ENCODE data around the gene MMD.
"Not testable (repeated sequence)": the region's sequence is repeated elsewhere in the genome, so short reads cannot be mapped to it uniquely, and the experiment has no call there.

DNA sequence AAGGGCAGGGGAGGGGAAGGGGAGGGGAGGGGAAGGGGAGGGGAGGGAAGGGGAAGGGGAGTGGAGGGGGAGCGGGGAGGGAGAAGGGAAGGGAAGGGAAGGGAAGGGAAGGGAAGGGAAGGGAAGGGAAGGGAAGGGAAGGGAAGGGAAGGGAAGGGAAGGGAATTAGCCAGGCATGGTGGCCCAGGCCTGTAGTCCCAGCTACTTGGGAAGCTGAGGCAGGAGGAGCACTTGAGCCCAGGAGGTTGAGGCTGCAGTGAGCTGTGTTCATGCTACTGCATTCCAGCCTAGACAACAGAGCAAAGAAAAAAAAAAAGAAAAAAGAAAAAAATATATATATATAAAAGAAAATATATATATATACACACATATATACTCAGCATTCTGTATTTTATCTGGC is 10.3 kb upstream of the MMD start:
- not testable (repeated sequence) for TF ChIP-seq ZNF740 (CRISPR knock-in tag; IDR thresholded peaks at IDR 0.05); ZNF740 (tag; IDR thresholded peaks at IDR 0.05); SIN3B (IDR thresholded peaks at IDR 0.05; ENCODE audit: low read depth); CTCF (IDR thresholded peaks at IDR 0.05 in 2 of 3, conservative IDR thresholded peaks at IDR 0.05 in 1 of 3; ENCODE audit: insufficient read depth in 2 of 3, low read depth in 1 of 3, low read length in 3 of 3)

All from K562 (cell line).